ENCODE measurements around the gene IRF7. TPM values are rescaled to one million over a fixed set of nuclear protein-coding genes. Genes with fewer than 3 reads are reported as not detected.

Gene IRF7
- total RNA-seq, 6 experiments from 2014 or later, result 3.0 to 5.2 (median 4.2) TPM

GRCh38 chr11:643849-644738 lies 28.3 kb upstream of the IRF7 start:
- no peak overlapping the region for H3K27ac Mint-ChIP-seq

GRCh38 chr11:643366-643765 lies 27.6 kb upstream of the IRF7 start:
- Mint-ChIP-seq H3K9me3 (no peaks in the 10 kb centered on the region), H3K36me3 (ENCODE audit: low read depth) (no peaks in the 10 kb centered on the region), H3K27me3 (ENCODE audit: insufficient read depth) (peaks cover 13% of the 10 kb centered on the region), H3K4me3 (no peak overlapping the region), H3K4me1 (ENCODE audit: low read depth) (no peaks in the 10 kb centered on the region), H3K27ac (no peak overlapping the region)
- DNase-seq, result no peak
- TF ChIP-seq CTCF (IDR thresholded peaks at IDR 0.05), result no peak

More at GRCh38 chr11:643849-644738, 28.3 kb upstream of the IRF7 start:
- H3K4me3 Mint-ChIP-seq, result no peak overlapping the region
- peaks cover 9% of the 10 kb centered on the region for H3K27me3 Mint-ChIP-seq (ENCODE audit: insufficient read depth)
- TF ChIP-seq CTCF (IDR thresholded peaks at IDR 0.05), result no peak
- H3K9me3 Mint-ChIP-seq, result no peaks in the 10 kb centered on the region
- no peaks in the 10 kb centered on the region for H3K4me1 Mint-ChIP-seq (ENCODE audit: low read depth)
- H3K36me3 Mint-ChIP-seq (ENCODE audit: low read depth), result no peaks in the 10 kb centered on the region
- no peak for DNase-seq

GRCh38 chr11:641806-642370 lies 26.1 kb upstream of the IRF7 start:
- Mint-ChIP-seq H3K27me3 (ENCODE audit: insufficient read depth) (peaks cover 13% of the 10 kb centered on the region), H3K9me3 (no peaks in the 10 kb centered on the region), H3K27ac (no peak overlapping the region), H3K4me1 (ENCODE audit: low read depth) (peaks cover 5% of the 10 kb centered on the region; the same call in 1 of the 2 replicates), H3K4me3 (no peak overlapping the region), H3K36me3 (ENCODE audit: low read depth) (no peaks in the 10 kb centered on the region)
- DNase-seq, result no peak
- no peak for TF ChIP-seq CTCF (IDR thresholded peaks at IDR 0.05)

GRCh38 chr11:640021-640706 lies 24.4 kb upstream of the IRF7 start:
- Mint-ChIP-seq H3K36me3 (ENCODE audit: low read depth) (no peaks in the 10 kb centered on the region), H3K27ac (no peak overlapping the region), H3K4me3 (no peak overlapping the region), H3K9me3 (no peaks in the 10 kb centered on the region), H3K27me3 (ENCODE audit: insufficient read depth) (peaks cover 11% of the 10 kb centered on the region), H3K4me1 (ENCODE audit: low read depth) (peaks cover 5% of the 10 kb centered on the region; the same call in 1 of the 2 replicates)
- TF ChIP-seq CTCF (IDR thresholded peaks at IDR 0.05), result no peak
- no peak for DNase-seq

GRCh38 chr11:639332-639955 lies 23.7 kb upstream of the IRF7 start:
- no peak for DNase-seq
- Mint-ChIP-seq H3K36me3 (ENCODE audit: low read depth) (no peaks in the 10 kb centered on the region), H3K4me1 (ENCODE audit: low read depth) (peaks cover 5% of the 10 kb centered on the region; the same call in 1 of the 2 replicates), H3K27me3 (ENCODE audit: insufficient read depth) (peaks cover 10% of the 10 kb centered on the region), H3K9me3 (no peaks in the 10 kb centered on the region), H3K27ac (no peak overlapping the region), H3K4me3 (no peak overlapping the region)
- no peak for TF ChIP-seq CTCF (IDR thresholded peaks at IDR 0.05)
